ENCODE results near the gene MELTF. TPM values are rescaled to one million over a fixed set of nuclear protein-coding genes. Genes with fewer than 3 reads are reported as not detected.
A peak's percentile ranks its signal among the peaks of the same experiment; 100 is the strongest.

The MELTF gene
- total and polyA plus RNA-seq, 12 donors: 0.47 to 11.3 (median 1.4) TPM; not detected in 1

GRCh38 chr3:196990601-196991007 lies 39.0 kb downstream of the MELTF start:
- H3K36me3 ChIP-seq (replicated peaks in 1 of 2): no peaks in the 10 kb centered on the region
- no peaks in the 10 kb centered on the region for H3K9me3 ChIP-seq (replicated peaks in 1 of 3)
- H3K4me3 ChIP-seq: no peak overlapping the region
- no peak overlapping the region for H3K27ac ChIP-seq
- intact Hi-C loops (cut with DNase I): no loop called here
- 91 to 97% (median 92%) methylated on average over 4 to 10 of the region's 10 CpGs for WGBS, 4 donors
- H3K27me3 ChIP-seq: no peaks in the 10 kb centered on the region
- TF ChIP-seq CTCF (IDR thresholded peaks at IDR 0.05) (no peak), POLR2A (IDR thresholded peaks at IDR 0.05) (no peak)
- no peak for DNase-seq
- no peaks in the 10 kb centered on the region for H3K4me1 ChIP-seq (replicated peaks in 1 of 2)

DNA sequence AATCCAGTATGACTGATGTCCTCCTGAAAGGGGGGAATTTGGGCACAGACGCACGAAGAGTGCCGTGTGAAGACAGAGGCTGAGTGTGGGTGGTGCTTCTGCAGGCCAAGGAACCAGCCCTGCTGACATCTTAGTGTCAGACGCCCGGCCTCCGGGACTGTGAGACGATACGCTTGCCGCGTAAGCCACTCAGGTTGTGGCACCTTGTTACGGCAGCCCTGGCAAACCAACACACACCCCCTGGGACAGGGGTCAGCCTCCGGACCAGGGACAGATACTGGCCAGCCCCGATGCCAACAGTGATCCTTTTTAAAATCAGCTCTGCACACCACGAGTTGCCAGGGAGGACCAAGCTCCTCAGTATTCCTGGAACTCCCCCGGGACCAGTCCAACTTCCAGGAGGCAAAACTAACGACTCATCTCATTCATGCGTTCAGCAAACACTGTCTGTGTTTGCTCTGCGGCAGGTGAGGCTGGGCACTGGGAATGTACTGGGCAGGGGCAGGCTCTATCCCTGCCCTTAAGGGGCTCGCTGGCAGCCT lies 39.8 kb downstream of the MELTF start:
- TF ChIP-seq CTCF (IDR thresholded peaks at IDR 0.05) (no peak), POLR2A (IDR thresholded peaks at IDR 0.05) (no peak)

GRCh38 chr3:196988241-196989029 lies 41.2 kb downstream of the MELTF start:
- Histone ChIP-seq H3K27ac (no peak overlapping the region), H3K27me3 (peaks cover 3% of the 10 kb centered on the region), H3K36me3 (replicated peaks in 1 of 2) (no peaks in the 10 kb centered on the region), H3K4me1 (replicated peaks in 1 of 2) (no peaks in the 10 kb centered on the region), H3K9me3 (replicated peaks in 1 of 3) (no peaks in the 10 kb centered on the region), H3K4me3 (no peak overlapping the region)
- intact Hi-C loops (cut with DNase I): no loop called here
- 39 to 49% (median 45%) methylated on average over 9 to 12 of the region's 12 CpGs for WGBS, 4 donors
- DNase-seq: peak in 6 of 7 donors; percentile 71 to 85 (median 80)
- TF ChIP-seq POLR2A (IDR thresholded peaks at IDR 0.05) (no peak), CTCF (IDR thresholded peaks at IDR 0.05) (no peak)

More for the DNA sequence above, 39.8 kb downstream of the MELTF start:
- Histone ChIP-seq H3K4me3 (no peak overlapping the region), H3K36me3 (replicated peaks in 1 of 2) (no peaks in the 10 kb centered on the region), H3K4me1 (replicated peaks in 1 of 2) (no peaks in the 10 kb centered on the region), H3K27me3 (peaks cover 3% of the 10 kb centered on the region), H3K27ac (no peak overlapping the region), H3K9me3 (replicated peaks in 1 of 3) (no peaks in the 10 kb centered on the region)
- no peak for DNase-seq
- intact Hi-C loops (cut with DNase I): no loop called here
- 74 to 87% (median 84%) methylated on average over 11 to 19 of the region's 19 CpGs for WGBS, 4 donors

- Histone ChIP-seq H3K36me3 (replicated peaks in 1 of 2) (no peaks in the 10 kb centered on the region), H3K9me3 (replicated peaks in 1 of 3) (no peaks in the 10 kb centered on the region), H3K27me3 (peaks cover 8% of the 10 kb centered on the region), H3K4me1 (replicated peaks in 1 of 2) (no peaks in the 10 kb centered on the region), H3K4me3 (no peak overlapping the region), H3K27ac (no peak overlapping the region)
- WGBS, 4 donors: 77 to 86% (median 82%) methylated on average over 9 to 10 of the region's 10 CpGs
- no peak for DNase-seq
- intact Hi-C loops (cut with DNase I): no loop called here
- TF ChIP-seq CTCF (IDR thresholded peaks at IDR 0.05) (no peak), POLR2A (IDR thresholded peaks at IDR 0.05) (no peak)
These were observed 42.6 kb downstream of the MELTF start for GRCh38 chr3:196987022-196987421.

All from adrenal gland (tissue), 12 donors.